NCI-H2227 (cell line): ENCODE results near the gene PSKH1.

Source experiments
- DNase-seq: peaks from one replicate; lab custom pipeline; 2025; ENCODE audit not compliant: unreplicated experiment; lab: John Stamatoyannopoulos, UW

Gene PSKH1

DNA sequence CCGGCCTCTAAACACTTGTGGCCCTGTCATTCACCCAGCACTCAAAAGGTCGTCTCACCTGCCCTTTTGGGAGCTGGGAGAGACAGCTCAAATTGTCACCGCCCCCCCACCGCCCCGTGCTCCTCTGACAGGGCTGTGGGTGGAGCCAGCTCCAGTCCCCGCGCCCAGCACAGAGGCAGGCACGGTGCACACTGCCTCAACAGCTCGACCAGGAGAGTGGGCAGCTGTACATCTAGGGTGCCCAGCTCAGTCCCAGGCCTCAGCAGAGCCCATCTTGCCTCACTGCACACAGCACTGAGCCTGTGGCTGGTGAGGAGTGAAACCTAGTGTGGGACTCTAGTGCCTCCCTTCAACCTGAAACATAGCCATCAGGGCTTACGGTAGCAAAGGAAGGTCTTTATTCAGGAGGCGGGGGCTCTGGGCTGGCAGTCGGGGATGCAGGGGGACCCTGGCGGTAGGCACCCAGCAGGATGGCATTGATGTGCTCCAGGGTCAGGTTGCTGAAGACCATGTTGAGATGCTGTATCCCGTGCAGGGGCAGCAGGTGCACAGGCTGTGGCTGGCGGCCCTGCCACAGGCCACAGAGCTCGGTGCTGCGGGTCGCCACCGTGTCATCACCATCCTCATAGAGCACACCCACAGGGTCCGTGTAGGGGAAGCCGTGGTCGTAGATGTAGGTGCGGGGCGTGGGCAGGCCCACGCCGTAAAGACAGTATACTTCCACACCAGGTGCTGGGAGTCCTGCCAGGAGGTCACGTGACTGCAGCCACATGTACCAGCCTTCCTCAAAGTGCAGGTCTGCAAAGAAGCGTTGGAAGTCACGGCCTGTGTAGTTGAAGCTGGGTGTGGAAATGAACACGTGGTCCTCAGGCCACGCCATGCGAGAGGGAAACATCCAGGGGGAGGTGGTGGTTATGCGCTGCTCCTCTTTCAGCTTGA is 46.7 kb downstream of the PSKH1 start:
- DNase-seq = no peak

GRCh38 chr16:67940446-67941089 is 47.5 kb downstream of the PSKH1 start:
- DNase-seq = no peak

DNA sequence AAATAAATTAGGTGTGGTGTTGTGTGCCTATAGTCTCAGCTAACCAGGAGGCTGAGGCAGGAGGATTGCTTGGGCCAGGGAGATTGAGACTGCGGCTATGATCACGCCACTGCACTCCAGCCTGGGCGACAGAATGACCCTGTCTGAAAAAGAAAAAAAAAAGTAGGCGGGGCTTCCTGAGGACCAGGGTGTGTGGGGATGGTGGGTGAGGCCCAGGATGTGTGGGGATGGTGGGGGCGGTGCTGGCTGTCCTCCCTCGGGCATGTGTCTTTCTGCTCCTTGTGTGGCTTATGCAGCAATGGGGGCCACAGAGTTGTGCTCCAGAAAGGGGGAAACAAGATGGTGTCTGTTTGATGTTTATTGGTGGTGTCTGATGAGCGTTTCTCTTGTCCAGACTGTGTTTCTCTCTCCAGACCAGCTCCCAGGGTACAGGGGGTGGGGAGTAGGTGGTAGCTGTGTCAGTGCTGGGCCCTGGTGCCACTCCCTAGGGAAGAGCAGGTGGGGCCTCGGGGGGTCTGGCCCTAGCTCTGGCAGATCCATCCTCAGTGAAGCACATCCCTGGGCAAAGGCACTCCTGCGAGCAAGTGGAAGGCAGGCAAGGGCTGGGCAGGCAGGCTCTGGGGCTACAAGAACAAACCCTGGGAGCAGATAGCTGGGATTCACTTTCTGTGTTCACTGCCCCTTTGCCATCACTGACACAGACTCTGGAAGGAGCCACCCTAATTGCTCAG is 48.6 kb downstream of the PSKH1 start:
- no peak for DNase-seq

DNA sequence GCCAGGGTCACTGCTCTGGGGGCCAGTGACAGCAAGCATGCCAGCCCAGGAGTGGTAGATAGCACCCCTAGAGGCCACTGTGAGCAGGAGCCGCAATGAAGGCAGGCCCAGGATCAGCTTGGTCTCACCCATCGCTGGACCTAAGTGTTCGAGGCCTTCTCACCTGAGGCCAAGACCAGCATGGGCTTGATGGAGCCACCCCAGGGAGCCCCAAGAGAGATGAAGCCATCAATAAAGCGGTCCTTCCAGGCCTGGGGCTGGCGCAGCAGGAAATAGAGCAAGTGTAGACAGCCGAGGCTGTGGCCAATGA is 49.1 kb downstream of the PSKH1 start:
- peak; percentile 23 for DNase-seq

DNA sequence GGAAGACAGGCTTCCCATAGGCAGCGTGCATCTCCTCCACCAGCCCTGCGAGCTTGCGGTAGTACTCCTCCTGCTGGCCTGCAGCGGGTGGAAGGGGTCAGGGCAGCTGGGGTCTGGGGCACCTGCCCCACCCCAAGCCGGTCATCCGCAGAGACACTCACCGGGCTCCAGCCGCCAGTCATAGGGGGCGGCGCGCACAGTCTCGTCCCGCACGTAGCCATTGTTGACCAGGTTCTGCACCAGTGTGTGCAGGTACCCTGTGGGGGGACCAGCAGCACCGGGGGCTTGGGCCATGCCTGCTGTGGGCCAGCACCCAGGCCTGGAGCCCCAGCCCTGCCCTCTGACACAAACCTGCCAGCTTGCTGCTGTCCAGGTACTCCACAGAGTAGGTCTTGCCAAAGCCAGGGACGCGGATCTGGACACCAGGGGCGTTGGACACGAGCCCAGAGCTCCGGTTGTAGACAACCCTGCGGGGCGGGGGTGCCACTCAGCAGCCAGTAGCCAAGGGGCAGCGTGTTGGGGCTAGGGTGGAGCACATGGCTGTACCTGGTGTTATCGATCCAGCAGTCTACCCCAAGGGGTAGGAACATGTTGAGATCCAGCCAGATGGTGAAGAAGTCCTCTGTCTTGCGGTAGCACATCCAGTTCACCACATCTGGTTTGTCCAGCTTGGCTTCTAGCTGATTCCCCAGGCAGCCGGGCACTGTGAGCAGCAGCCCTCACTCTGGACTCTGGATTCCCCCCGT is 49.6 kb downstream of the PSKH1 start:
- DNase-seq = no peak

DNA sequence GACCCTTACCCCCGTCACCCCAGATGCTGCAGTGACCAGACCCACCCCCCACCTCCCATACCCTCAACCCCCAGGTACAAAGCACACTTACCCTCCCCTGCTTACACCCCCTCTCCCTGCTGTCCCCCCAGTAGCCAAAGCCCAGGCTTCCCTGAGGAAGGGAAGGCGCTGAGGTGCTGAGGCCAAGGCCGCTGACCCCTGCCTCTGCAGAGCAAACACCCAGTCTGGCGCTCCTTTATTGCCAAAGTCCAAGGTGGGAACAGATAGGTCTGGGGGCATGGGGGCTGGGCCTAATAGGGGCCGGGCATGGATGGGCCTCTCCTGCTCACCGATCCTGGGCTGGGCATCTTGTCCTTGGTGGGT is 50.2 kb downstream of the PSKH1 start:
- DNase-seq = no peak

- no peak for DNase-seq
Measured at GRCh38 chr16:67943619-67944504, 50.8 kb downstream of the PSKH1 start, which contains the start of gene LCAT. Gene LCAT, minus strand, starts transcription at chr16:67944120. Its CDS starts 19 bp downstream, at chr16:67944101.

DNA sequence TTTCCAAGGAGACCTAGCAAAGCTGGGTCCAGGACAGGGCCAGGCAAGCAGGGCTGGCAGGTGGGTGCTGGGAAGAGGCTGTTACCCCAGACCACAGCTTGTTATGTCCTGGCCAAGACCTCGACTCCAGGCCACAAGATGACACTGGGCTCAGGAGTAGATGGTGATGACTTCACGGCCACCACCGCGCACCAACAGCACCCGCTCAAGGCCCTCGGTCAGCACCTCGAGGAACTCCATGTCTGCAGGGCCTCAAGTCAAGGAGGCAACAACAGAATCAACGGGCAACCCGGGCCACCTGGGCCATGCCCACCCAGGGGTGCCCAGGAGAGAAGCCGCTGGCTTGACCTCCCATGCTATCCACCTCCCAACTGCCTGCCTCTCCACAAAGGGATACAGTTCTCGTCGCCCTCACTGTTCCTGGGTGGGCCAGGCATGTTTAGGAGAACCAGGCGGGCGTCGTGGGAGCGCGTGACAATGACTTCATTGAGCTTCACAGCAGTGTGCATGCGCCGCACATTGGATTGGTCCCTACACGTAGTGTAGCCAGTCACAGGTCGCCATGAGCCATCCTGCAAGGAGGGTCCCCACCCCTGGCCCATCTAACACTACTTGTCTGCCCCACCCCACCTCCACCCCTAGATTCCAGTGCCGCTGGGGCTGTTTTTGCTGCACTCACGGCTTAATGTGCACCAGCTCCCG is 51.8 kb downstream of the PSKH1 start:
- DNase-seq = no peak

GRCh38 chr16:67945392-67945933 is 52.4 kb downstream of the PSKH1 start:
- no peak for DNase-seq

- no peak for DNase-seq
Measured at GRCh38 chr16:67946128-67946569, 53.1 kb downstream of the PSKH1 start.

DNA sequence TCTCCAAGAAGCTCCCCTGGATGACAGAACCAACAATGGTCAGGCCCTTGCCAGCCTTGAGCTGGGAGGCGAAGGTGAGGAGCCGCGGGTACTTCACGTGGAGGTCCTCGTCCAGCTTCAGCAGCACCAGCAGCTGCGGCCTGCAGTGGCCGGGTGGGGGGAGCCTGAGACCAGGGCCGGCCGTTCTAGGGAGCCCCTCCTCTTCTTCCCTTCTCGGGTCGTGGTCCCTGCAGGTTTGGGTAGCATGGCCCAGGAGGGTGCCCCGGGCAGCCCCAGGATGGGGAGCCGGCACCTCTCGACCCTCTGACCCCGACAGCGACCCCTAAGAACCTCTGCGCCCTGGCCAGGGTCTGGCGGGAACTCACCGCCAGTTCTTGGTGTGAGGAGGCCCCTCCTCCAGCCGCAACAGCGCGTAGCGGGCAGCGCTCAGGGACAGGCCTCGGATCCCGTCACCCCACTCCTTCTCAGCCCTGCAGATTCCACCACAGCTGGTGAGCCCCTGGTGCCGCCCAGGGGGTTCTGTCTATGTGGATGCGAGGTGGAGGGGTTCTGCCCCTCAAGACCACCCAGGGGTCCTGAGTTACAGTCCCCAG is 54.0 kb downstream of the PSKH1 start:
- no peak for DNase-seq

DNA sequence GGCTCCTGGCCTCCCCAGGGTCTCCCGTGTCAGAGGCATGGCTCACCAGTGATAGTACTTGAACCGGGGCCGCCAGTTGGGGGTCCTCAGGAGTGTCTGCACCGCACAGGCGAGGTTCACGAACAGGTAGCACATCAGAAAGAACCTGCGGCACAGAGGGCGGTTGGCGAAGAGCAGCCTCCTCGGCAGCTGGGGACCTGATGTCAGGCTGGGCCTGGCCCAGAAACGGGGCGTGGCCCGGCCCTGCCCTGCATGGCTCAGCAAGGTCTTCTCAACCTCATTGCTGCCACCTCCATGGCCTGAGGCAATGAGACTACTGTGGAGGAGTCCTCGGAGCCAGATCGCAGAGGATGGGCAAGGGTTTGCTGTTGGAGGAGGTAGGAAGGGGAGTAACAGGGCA is 55.0 kb downstream of the PSKH1 start:
- no peak for DNase-seq

- no peak for DNase-seq
Measured at GRCh38 chr16:67949645-67950044, 56.6 kb downstream of the PSKH1 start.

DNA sequence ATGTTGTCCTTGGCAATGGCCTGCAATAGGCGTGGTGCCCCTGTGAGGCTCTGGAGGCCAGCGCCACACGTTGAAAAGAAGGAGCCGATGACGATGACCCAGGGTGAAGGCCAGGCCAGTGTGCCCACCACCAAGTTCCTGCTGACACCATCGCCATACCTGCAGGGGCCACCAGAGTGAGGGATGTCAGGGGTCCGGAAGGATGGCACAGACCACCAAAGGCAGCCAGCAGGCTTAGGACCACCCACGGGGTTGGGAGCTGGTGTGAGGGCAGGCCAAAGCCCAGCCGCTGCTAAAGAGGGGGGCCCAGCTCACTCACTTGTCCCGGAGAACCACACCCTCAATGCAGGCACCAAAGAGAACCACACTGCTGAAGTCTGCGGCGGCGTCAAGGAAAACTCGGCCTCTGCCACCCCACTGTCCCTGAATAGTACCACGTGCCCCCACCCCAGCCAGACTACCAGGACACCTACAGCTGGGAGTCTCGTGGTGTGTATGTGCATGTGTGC is 57.3 kb downstream of the PSKH1 start:
- no peak for DNase-seq

DNA sequence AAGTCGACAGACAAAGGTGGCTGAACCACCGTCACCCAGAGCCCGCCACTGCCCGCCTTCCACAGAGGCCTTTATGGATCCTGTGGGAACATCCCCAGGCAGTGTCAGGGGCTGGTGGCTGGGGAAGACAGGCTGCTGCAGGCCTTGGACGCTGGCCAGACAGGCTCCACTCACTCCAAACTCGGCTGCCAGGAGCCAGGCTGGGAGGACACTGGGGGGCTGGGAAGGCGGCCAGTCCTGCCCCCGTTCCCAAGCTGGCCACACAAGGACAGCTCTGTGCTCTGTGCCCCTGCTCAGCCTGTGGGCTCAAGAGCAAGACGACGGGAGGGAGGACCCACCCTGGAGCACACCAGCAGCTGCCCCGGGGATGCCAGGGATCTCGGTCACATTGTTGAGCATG is 58.4 kb downstream of the PSKH1 start:
- no peak for DNase-seq

DNA sequence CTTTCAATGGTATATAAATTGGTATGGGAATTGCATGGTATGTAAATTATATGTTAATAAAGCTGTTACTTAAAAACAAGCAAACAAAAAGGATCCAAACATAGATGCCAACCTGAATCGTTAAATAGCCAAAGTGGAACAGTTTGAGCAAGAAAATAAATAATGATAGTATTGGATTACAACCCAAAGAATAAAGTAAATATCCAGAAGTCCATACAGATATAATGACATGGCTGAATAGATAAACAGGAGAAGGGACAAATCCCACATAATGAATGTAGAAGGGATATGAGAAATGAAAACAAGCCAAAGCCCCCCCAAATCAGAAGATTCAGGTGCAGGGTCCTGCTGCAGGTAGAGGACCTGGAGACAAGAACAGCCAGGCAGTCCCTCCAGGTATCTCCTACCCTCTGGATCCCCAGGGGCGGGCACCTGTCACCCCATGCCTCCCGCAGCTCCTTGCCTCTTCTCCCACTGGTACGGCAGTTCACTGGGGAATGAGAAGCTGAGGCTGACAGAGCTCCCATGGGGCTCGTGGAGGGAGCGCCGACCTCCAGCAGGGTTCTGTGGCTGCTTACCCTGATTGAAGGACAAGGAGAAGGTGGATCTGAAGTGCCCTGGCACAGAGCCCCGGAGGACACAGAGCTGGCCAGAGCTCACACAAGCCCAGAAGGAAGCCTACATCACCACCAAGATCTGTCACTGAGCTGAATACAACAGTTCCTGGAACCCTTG is 60.8 kb downstream of the PSKH1 start:
- no peak for DNase-seq

- no peak for DNase-seq
Measured at GRCh38 chr16:67954421-67955196, 61.6 kb downstream of the PSKH1 start.
